Fibroblast of villous mesenchyme (primary cell): ENCODE measurements around the gene MMUT. TPM values are rescaled to one million over a fixed set of nuclear protein-coding genes. Genes with fewer than 3 reads are reported as not detected.
"Not testable (repeated sequence)": the region's sequence is repeated elsewhere in the genome, so short reads cannot be mapped to it uniquely, and the experiment has no call there.

Experiments used
- DNase-seq: peaks from one replicate; pipeline ENCODE4 v3.0.0-alpha.2; 2010; ENCODE audit warnings: low read depth
- H3K4me3 ChIP-seq: 2 replicates; pipeline ENCODE4 v1.5.1; 2011; ENCODE audit warnings: low read depth, mild to moderate bottlenecking, low read length
- CTCF ChIP-seq: IDR thresholded peaks from 2 replicates; pipeline ENCODE4 v1.5.1; 2012; ENCODE audit warnings: low read depth, mild to moderate bottlenecking, low read length; ENCODE audit not compliant: insufficient read depth
- total RNA-seq: library from RNA; depleted of rRNA; stranded (reverse); fragments of >200 nt; gene quantifications from 2 replicates; pipeline ENCODE4 v1.2.3, GENCODE V29; 2012

The MMUT gene
- total RNA-seq, 1 donor: 16.0 TPM

DNA sequence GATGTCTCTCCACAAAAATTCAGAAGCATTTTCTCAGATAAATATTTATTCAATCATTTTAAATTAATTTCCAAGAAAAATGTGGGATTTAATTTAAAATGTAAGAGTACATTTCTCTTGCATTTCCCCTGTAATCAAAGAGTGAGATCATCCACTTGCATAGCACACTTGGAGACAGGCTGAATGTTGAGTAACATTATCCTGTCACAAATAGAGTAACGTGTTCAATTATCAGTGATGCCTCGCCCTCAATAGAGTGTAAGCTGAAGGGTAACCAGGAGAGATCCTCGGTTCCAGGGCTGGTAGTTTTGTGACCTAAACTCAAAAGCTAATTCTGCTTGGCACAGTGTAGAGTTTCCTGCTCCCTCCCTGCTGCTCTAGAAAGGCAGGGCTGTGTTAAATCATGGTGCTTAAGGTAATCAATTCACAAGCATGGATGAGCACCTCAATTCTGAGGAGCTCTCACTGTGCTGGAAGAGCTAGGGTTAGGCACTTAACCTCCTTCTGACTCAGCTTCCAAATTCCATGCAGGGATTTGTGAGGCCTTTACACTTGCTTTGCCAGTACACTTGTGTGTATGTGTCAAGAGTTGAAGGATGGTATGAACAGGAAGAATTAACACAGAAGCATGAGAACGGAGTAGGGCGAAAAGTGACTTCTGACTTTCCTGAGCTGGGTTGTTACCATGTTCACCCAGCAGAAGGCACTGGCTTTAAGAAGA, 56.6 kb downstream of the MMUT start:
- TF ChIP-seq CTCF: no peak
- DNase-seq: no peak
- no peak overlapping the region for H3K4me3 ChIP-seq

- TF ChIP-seq CTCF: no peak
- H3K4me3 ChIP-seq: no peak overlapping the region
- DNase-seq: peak; percentile 43
Observed at GRCh38 chr6:49401063-49401462, 62.0 kb downstream of the MMUT start.

GRCh38 chr6:49386667-49387508, 76.2 kb downstream of the MMUT start:
- DNase-seq, H3K4me3 ChIP-seq: not testable (repeated sequence)

- no peak overlapping the region for H3K4me3 ChIP-seq
- DNase-seq: peak; percentile 42
- TF ChIP-seq CTCF: no peak
Observed at GRCh38 chr6:49384904-49385303, 78.1 kb downstream of the MMUT start.

Other genes with a start within 250 kb of the MMUT start
- gene CENPQ, start 117 bp upstream of the MMUT start, total RNA-seq: 4.5 and 7.8 TPM in 2 replicates
- gene GLYATL3, start 36.7 kb upstream of the MMUT start, total RNA-seq: not detected in 2 replicates
- gene C6orf141, start 87.4 kb upstream of the MMUT start, total RNA-seq: 0.43 and 1.6 TPM in 2 replicates
- not detected in 2 replicates for gene RHAG, start 173.6 kb upstream of the MMUT start, total RNA-seq